ENCODE measurements around the gene VWA8.
"Not testable (repeated sequence)": the region's sequence is repeated elsewhere in the genome, so short reads cannot be mapped to it uniquely, and the experiment has no call there.

Gene VWA8

GRCh38 chr13:41848435-41849255 lies 112.3 kb downstream of the VWA8 start:
- no peak for DNase-seq

- DNase-seq = no peak
These were observed 113.7 kb downstream of the VWA8 start for GRCh38 chr13:41847216-41847615.

- DNase-seq = no peak
These were observed 118.8 kb downstream of the VWA8 start for GRCh38 chr13:41842036-41842620.

- DNase-seq = no peak
These were observed 123.3 kb downstream of the VWA8 start for GRCh38 chr13:41837629-41838028.

GRCh38 chr13:41835871-41836270 lies 125.0 kb downstream of the VWA8 start:
- DNase-seq = no peak

- not testable (repeated sequence) for DNase-seq
These were observed 126.2 kb downstream of the VWA8 start for GRCh38 chr13:41834697-41835096.

GRCh38 chr13:41833831-41834230 lies 127.1 kb downstream of the VWA8 start:
- no peak for DNase-seq

GRCh38 chr13:41833201-41833600 lies 127.7 kb downstream of the VWA8 start:
- DNase-seq = no peak

GRCh38 chr13:41827507-41828213 lies 133.2 kb downstream of the VWA8 start:
- no peak for DNase-seq

GRCh38 chr13:41825691-41826090 lies 135.2 kb downstream of the VWA8 start:
- no peak for DNase-seq

GRCh38 chr13:41823476-41823875 lies 137.4 kb downstream of the VWA8 start:
- DNase-seq = no peak

GRCh38 chr13:41822560-41822959 lies 138.3 kb downstream of the VWA8 start:
- no peak for DNase-seq

- DNase-seq = no peak
These were observed 139.7 kb downstream of the VWA8 start for GRCh38 chr13:41821238-41821594.

- DNase-seq = no peak
These were observed 140.2 kb downstream of the VWA8 start for GRCh38 chr13:41820581-41821237.

- no peak for DNase-seq
These were observed 144.9 kb downstream of the VWA8 start for GRCh38 chr13:41816057-41816456.

GRCh38 chr13:41813426-41813825 lies 147.5 kb downstream of the VWA8 start:
- no peak for DNase-seq

GRCh38 chr13:41812851-41813250 lies 148.1 kb downstream of the VWA8 start:
- no peak for DNase-seq

- no peak for DNase-seq
These were observed 148.7 kb downstream of the VWA8 start for GRCh38 chr13:41812237-41812636.

- DNase-seq = no peak
These were observed 149.3 kb downstream of the VWA8 start for GRCh38 chr13:41811588-41812021.

GRCh38 chr13:41809962-41810361 lies 150.9 kb downstream of the VWA8 start:
- no peak for DNase-seq

- not testable (repeated sequence) for DNase-seq
These were observed 157.5 kb downstream of the VWA8 start for GRCh38 chr13:41803445-41803735.

GRCh38 chr13:41802684-41803444 lies 158.0 kb downstream of the VWA8 start:
- DNase-seq = no peak
